ENCODE measurements around the gene TAP1. TPM values are rescaled to one million over a fixed set of nuclear protein-coding genes. Genes with fewer than 3 reads are reported as not detected.

The TAP1 gene
- total and polyA plus RNA-seq, 10 of the 15 experiments (the other 5 are each of a cell fraction or from before 2014, with no cell fraction given), result 33.4 to 249 (median 169) TPM

DNA sequence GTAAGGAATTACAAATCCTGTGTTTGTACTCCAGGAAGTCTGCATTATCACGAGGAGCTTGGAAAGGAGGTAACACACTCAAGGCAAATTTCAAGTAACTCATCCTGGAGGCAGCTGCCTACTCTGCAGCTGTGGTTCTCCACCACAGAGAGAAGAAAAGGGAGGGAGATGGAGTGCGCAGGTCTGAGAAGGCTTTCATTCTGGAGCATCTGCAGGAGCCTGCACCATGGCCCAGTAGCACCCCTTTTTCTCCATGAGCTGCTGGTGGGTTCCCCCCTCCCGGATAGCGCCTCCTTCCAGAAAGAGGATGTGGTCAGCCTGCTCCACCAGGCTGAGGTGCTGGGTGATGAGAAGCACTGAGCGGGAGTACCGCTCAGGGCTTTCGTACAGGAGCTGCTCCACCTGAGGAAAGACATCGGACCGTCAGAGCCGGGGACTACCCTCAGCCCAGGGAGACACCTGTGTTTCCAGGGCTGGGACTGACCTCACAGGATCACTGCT, 8.1 kb downstream of the TAP1 start (continued):
- no peak; the same call in 1 of the 2 replicates for TF ChIP-seq MLLT1 (IDR thresholded peaks at IDR 0.05)
- peak; percentile 78 for TF ChIP-seq EED (IDR thresholded peaks at IDR 0.05; ENCODE audit: low read depth)
- no peak for TF ChIP-seq PAX8 (IDR thresholded peaks at IDR 0.05)
- TF ChIP-seq ETV6 (conservative IDR thresholded peaks at IDR 0.05 in 1 of 2, IDR thresholded peaks at IDR 0.05 in 1 of 2; ENCODE audit: borderline replicate concordance in 1 of 2, low read depth in 1 of 2), result peak in 1 of 2 experiments; percentile 42; a peak in 1 of 4 replicates
- TF ChIP-seq SREBF2 (IDR thresholded peaks at IDR 0.05; ENCODE audit: low read length), result no peak
- TF ChIP-seq POU2F2 (IDR thresholded peaks at IDR 0.05; ENCODE audit: borderline replicate concordance, low read depth, low read length), result 0 out of 3 replicates have a peak, but pooled peaks have one; percentile 46
- 0 out of 2 replicates have a peak, but pooled peaks have one; percentile 35 for TF ChIP-seq CHD1 (IDR thresholded peaks at IDR 0.05; ENCODE audit: low read depth, low read length)
- TF ChIP-seq JUND (IDR thresholded peaks at IDR 0.05; ENCODE audit: low read depth, low read length), result no peak
- TF ChIP-seq TCF12 (IDR thresholded peaks at IDR 0.05; ENCODE audit: low read depth, low read length), result peak; percentile 36; the same call in 1 of the 2 replicates
- no peak for TF ChIP-seq CBX5 (IDR thresholded peaks at IDR 0.05; ENCODE audit: low read depth)
- TF ChIP-seq NKRF (conservative IDR thresholded peaks at IDR 0.05), result no peak
- TF ChIP-seq SPI1 (IDR thresholded peaks at IDR 0.05; ENCODE audit: borderline replicate concordance, insufficient read depth, low read depth, low read length), result peak; percentile 87
- peak; percentile 78; the same call in 1 of the 2 replicates for TF ChIP-seq WRNIP1 (IDR thresholded peaks at IDR 0.05; ENCODE audit: borderline replicate concordance, low read depth, low read length)
- no peak for TF ChIP-seq ZNF274 (IDR thresholded peaks at IDR 0.05; ENCODE audit: insufficient read depth, insufficient read length)
- 0 out of 4 replicates have a peak, but pooled peaks of 1 of the 2 experiments have one; percentile 3 for TF ChIP-seq BHLHE40 (IDR thresholded peaks at IDR 0.05; ENCODE audit: borderline replicate concordance in 1 of 2, low read depth in 2 of 2, low read length in 1 of 2)
- TF ChIP-seq STAT1 (conservative IDR thresholded peaks at IDR 0.05), result no peak
- TF ChIP-seq POLR2A (IDR thresholded peaks at IDR 0.05; ENCODE audit: low read depth, low read length), result peak; percentile 79
- TF ChIP-seq SMAD5 (IDR thresholded peaks at IDR 0.05; ENCODE audit: low read depth), result peak; percentile 41; the same call in 1 of the 2 replicates
- peak; percentile 75; the same call in 1 of the 2 replicates for TF ChIP-seq HDGF (IDR thresholded peaks at IDR 0.05)
- 0 out of 2 replicates have a peak, but pooled peaks have one; percentile 24 for TF ChIP-seq YY1 (IDR thresholded peaks at IDR 0.05; ENCODE audit: low read depth, low read length)
- TF ChIP-seq IKZF1 (conservative IDR thresholded peaks at IDR 0.05), result peak; percentile 87
- peak; percentile 41; the same call in 1 of the 2 replicates for TF ChIP-seq PAX5 (IDR thresholded peaks at IDR 0.05; ENCODE audit: borderline replicate concordance, low read depth, low read length)
- TF ChIP-seq, protein P1, sequence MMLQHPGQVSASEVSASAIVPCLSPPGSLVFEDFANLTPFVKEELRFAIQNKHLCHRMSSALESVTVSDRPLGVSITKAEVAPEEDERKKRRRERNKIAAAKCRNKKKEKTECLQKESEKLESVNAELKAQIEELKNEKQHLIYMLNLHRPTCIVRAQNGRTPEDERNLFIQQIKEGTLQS (IDR thresholded peaks at IDR 0.05; ENCODE audit: borderline replicate concordance, extremely low read depth, low read depth, low read length), result no peak
- peak; percentile 37 for TF ChIP-seq POLR2AphosphoS5 (IDR thresholded peaks at IDR 0.05; ENCODE audit: low read length)
- peak; percentile 54 to 62; a peak in 3 of 4 replicates for TF ChIP-seq IKZF2 (IDR thresholded peaks at IDR 0.05)
- no peak for TF ChIP-seq TARDBP (IDR thresholded peaks at IDR 0.05; ENCODE audit: borderline replicate concordance)
- TF ChIP-seq NR2C1 (IDR thresholded peaks at IDR 0.05), result no peak
